ENCODE results near the gene SMCO1.

GRCh38 chr3:196554205-196554604 is 39.1 kb upstream of the SMCO1 start:
- no peak for TF ChIP-seq POLR2AphosphoS5 (IDR thresholded peaks at IDR 0.05)
- no peak for TF ChIP-seq EP300 (IDR thresholded peaks at IDR 0.05)
- TF ChIP-seq POLR2A (IDR thresholded peaks at IDR 0.05) = no peak

All from stomach (tissue), 4 donors.